Cardiac fibroblast (primary cell): ENCODE measurements around the gene TMPRSS7.
A peak's percentile ranks its signal among the peaks of the same experiment; 100 is the strongest.

Experiments used
- DNase-seq, 2 donors: peaks; one replicate each; pipeline versions ENCODE4 v3.0.0 to v3.0.0-alpha.2; 2010; ENCODE audit warnings: low read depth in 2 of 2
- H3K4me3 ChIP-seq, 2 donors: replicated peaks in 1 of 2; 1 replicate in 1 of 2; 2 replicates in 1 of 2; pipeline ENCODE4 v1.5.1; 2011; ENCODE audit warnings: low read depth in 2 of 2, low read length in 2 of 2, mild to moderate bottlenecking in 2 of 2, moderate library complexity in 1 of 2
- TF ChIP-seq, protein P1 (sequence below): IDR thresholded peaks from one replicate; pipeline ENCODE4 v1.5.1; 2011; ENCODE audit warnings: low read depth, mild to moderate bottlenecking, low read length, inconsistent platforms

Gene TMPRSS7

GRCh38 chr3:112127522-112128494, 93.3 kb downstream of the TMPRSS7 start:
- H3K4me3 ChIP-seq = no peak overlapping the region
- TF ChIP-seq, protein P1, sequence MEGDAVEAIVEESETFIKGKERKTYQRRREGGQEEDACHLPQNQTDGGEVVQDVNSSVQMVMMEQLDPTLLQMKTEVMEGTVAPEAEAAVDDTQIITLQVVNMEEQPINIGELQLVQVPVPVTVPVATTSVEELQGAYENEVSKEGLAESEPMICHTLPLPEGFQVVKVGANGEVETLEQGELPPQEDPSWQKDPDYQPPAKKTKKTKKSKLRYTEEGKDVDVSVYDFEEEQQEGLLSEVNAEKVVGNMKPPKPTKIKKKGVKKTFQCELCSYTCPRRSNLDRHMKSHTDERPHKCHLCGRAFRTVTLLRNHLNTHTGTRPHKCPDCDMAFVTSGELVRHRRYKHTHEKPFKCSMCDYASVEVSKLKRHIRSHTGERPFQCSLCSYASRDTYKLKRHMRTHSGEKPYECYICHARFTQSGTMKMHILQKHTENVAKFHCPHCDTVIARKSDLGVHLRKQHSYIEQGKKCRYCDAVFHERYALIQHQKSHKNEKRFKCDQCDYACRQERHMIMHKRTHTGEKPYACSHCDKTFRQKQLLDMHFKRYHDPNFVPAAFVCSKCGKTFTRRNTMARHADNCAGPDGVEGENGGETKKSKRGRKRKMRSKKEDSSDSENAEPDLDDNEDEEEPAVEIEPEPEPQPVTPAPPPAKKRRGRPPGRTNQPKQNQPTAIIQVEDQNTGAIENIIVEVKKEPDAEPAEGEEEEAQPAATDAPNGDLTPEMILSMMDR = no peak
- DNase-seq = no peak

DNA sequence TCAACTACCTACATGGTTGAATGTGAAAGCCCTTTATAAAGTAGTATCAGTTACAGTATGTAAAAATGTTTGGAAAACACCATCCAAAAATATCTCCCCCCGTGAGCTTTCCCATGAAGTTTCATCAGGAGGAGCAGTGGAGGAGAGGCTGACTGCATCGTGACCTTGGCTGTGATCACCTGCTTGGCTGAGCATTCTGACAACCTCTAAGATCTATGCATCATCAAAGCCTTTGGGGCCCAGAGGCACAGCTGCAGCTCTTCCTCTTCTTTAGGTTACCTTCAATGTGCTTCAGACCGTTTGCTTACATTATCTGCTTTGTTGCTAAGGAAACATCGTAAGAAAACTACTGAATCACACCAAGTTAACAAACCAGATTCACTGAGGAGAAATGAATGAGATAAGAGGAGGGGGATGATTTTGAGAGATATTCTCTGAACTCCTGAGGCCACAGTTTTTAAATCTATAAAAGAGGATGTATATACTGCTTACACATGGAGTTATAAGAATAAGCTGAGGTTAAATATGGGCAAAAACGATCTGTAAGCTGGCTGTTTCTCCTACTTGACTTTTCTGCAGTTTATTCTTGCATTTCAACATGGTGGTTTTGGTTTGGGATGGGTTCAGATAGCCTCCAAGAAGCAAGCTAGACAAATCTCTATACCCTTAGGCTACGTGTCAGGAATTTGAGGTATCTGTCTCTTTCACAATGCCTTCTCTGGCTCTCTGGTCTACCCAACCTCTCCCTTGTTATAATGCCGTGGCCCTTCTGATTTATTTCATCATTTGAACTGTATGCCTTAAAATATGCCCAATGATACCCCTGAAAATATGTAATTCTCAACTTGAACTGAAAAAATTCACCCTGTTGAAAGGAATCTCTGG, 94.5 kb downstream of the TMPRSS7 start:
- no peak overlapping the region for H3K4me3 ChIP-seq
- TF ChIP-seq, protein P1 = no peak
- peak; percentile 6 to 21 for DNase-seq

DNA sequence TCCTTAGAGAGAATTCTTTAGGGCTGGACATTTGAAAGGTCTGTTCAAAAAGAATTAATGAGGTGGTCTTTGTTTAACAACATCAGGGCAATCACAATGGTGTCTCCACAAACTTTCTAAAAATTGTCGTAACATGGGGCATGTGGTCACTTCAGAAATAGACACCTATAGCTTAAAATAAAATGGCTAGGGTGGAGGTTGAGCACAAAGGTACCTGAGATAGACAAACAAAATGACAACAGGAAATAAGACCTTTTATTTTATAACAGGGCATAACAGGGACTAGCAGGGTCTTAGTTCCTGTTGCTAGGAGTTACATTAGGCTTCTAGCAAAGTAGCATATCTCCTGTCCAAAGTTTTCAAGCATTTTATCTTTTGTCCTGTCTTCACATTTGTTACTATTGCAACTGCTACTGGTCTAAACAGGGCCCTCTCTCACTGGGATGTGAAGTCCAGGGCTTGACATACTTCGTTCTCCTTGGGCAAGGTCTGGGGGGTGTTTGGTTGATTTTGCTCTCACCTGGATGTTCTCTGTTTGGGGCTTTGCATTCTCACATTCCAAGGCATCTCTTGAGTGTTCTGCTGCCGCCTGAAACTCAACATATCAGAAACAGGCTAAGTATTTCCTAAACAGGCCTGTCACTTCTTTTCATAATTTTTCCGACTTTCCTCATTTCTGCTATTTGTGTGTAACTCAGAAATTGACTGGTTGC, 95.5 kb downstream of the TMPRSS7 start:
- DNase-seq = no peak
- no peak overlapping the region for H3K4me3 ChIP-seq
- TF ChIP-seq, protein P1 = no peak

DNA sequence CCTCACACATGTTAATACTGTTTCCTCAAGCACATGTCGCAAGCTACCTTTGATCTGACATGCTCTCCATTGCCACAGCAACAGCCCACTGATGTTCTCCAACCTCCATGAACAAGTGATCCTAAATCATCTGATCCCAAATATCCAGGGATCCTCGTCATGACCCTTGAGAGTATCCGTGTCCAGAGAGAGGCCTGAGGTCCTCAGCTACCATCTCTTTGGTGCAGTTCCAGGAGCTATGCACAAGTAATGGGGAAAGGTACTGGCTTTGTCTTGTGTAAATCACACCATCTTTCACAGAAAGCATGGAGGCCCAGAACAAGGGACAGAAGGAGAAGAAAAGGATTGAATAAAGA, 96.1 kb downstream of the TMPRSS7 start:
- TF ChIP-seq, protein P1 = no peak
- no peak for DNase-seq
- H3K4me3 ChIP-seq = no peak overlapping the region
